Activated naive CD8-positive, alpha-beta T cell (primary cell): Measurements from ENCODE around the gene DEFB125.
"Not testable (repeated sequence)": the region's sequence is repeated elsewhere in the genome, so short reads cannot be mapped to it uniquely, and the experiment has no call there.

Experiments used
- H3K27ac Mint-ChIP-seq: one replicate; pipeline ENCODE4 v1.8.0; 2021; ENCODE audit warnings: mixed read lengths
- H3K27me3 Mint-ChIP-seq: one replicate; pipeline ENCODE4 v1.8.0; 2021; ENCODE audit warnings: mixed read lengths
- H3K36me3 Mint-ChIP-seq: one replicate; pipeline ENCODE4 v1.8.0; 2021; ENCODE audit warnings: mixed read lengths
- H3K4me1 Mint-ChIP-seq: one replicate; pipeline ENCODE4 v1.8.0; 2021; ENCODE audit warnings: low read depth, mixed read lengths
- H3K4me3 Mint-ChIP-seq: one replicate; pipeline ENCODE4 v1.8.0; 2021; ENCODE audit warnings: mild to moderate bottlenecking, mixed read lengths
- H3K9me3 Mint-ChIP-seq: one replicate; pipeline ENCODE4 v1.8.0; 2021; ENCODE audit warnings: low read depth, mixed read lengths

DEFB125 gene

DNA sequence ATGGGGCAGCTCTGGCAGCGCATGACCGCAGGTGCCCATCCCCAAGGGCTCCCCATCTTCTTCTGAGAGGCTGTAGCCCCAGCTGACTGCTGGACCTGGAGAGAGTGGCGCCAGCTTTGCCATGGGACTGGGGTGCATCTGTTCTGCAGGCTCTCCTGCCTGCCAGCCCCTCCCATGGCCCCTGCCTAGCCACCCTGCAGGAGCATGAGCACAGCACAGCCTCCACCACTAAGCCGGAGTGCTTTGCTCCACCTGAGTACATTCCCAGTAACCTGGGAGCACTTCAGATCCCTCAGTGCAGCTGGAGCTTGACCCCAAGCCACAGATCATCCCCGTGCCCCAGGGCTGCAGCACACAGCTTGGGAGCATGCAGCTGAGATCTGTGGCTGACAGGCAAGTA is 16.0 kb downstream of the DEFB125 start:
- Mint-ChIP-seq H3K27me3 (peaks cover 25% of the 10 kb centered on the region), H3K36me3 (no peaks in the 10 kb centered on the region), H3K27ac (no peak overlapping the region)

GRCh38 chr20:112396-112795 is 24.9 kb downstream of the DEFB125 start:
- Mint-ChIP-seq H3K27ac (no peak overlapping the region), H3K9me3 (no peaks in the 10 kb centered on the region), H3K4me1 (no peaks in the 10 kb centered on the region), H3K36me3 (peaks cover 5% of the 10 kb centered on the region), H3K27me3 (peaks cover 10% of the 10 kb centered on the region), H3K4me3 (no peak overlapping the region)

More for the DNA sequence above, 16.0 kb downstream of the DEFB125 start:
- H3K9me3 Mint-ChIP-seq = no peaks in the 10 kb centered on the region
- no peak overlapping the region for H3K4me3 Mint-ChIP-seq
- no peaks in the 10 kb centered on the region for H3K4me1 Mint-ChIP-seq

DNA sequence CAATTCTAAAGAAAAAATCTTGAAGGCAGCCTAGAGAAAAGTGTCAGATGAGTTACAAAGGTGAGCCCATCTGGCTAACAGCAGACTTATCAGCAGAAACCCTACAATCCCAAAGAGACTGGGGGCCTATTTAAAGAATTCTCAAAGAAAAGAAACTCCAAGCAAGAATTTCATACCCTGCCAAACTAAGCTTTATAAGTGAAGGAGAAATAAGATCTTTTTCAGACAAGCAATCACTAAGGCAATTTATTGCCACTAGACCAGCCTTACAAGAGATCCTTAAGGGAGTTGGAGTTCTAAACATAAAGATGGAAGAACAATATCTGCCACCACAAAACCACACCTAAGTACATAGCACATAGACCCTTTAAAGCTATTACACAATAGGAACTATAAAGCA is 30.0 kb downstream of the DEFB125 start:
- H3K4me1 Mint-ChIP-seq = no peaks in the 10 kb centered on the region
- no peak overlapping the region for H3K27ac Mint-ChIP-seq
- no peaks in the 10 kb centered on the region for H3K9me3 Mint-ChIP-seq
- peaks cover 27% of the 10 kb centered on the region for H3K27me3 Mint-ChIP-seq
- H3K4me3 Mint-ChIP-seq = no peak overlapping the region
- H3K36me3 Mint-ChIP-seq = peaks cover 8% of the 10 kb centered on the region

DNA sequence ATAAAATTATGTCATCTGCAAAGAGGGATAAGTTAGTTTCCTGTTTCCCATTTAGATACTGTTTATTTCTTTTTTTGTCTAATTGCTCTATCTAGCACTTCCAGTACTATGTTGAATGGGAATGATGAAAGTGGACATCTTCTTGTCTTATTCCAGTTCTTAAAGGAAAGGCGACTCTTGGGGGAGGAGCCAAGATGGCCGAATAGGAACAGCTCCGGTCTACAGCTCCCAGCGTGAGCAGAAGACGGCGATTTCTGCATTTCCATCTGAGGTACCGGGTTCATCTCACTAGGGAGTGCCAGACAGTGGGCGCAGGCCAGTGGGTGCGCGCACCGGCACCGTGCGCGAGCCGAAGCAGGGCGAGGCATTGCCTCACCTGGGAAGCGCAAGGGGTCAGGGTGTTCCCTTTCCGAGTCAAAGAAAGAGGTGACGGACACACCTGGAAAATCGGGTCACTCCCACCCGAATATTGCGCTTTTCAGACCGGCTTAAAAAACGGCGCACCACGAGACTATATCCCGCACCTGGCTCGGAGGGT is 42.4 kb downstream of the DEFB125 start:
- not testable (repeated sequence) for H3K4me1 Mint-ChIP-seq, H3K27ac Mint-ChIP-seq, H3K36me3 Mint-ChIP-seq, H3K4me3 Mint-ChIP-seq, H3K9me3 Mint-ChIP-seq
- peaks cover 10% of the 10 kb centered on the region for H3K27me3 Mint-ChIP-seq

DNA sequence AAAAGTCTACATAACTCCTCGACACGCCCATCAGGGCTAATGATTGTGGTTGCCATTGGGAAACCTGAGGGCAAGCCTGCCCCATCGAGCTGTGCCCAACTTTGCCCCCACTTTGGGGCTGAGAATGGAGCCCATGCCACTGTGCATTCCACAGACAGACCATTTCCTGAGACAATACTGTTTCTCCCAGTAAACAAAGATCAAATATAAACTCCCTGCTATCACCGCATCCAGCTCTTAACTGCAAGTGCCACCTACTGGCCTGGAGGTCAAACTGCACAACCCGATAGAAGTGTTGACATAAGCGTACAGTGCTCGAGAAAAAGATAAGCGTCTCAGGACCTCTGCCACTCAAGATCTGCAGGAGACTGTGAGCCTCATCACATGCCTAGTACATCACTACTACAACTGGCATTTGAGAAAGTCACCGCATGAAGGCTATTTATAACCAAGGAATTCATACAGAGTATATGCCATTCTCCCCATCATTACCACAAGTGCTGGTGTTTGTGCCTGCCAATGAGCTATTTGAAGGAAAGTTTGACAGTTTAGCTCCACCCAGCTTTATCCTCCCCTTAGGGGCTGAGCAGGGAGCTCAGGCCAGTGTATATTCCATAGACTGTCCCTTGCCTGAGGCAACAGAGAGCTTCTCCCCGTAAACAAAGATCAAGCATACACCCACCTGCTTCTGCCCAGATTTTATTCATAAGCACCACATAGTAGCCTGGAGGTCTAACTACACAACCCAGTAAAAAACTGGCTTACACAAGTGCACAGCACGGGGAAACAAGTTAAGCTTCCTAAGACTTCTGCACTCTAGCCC is 50.4 kb downstream of the DEFB125 start:
- H3K27me3 Mint-ChIP-seq = peaks cover 23% of the 10 kb centered on the region
- H3K36me3 Mint-ChIP-seq = no peaks in the 10 kb centered on the region
- peaks cover 5% of the 10 kb centered on the region for H3K9me3 Mint-ChIP-seq
- H3K4me3 Mint-ChIP-seq = no peak overlapping the region
- no peaks in the 10 kb centered on the region for H3K4me1 Mint-ChIP-seq
- no peak overlapping the region for H3K27ac Mint-ChIP-seq

DNA sequence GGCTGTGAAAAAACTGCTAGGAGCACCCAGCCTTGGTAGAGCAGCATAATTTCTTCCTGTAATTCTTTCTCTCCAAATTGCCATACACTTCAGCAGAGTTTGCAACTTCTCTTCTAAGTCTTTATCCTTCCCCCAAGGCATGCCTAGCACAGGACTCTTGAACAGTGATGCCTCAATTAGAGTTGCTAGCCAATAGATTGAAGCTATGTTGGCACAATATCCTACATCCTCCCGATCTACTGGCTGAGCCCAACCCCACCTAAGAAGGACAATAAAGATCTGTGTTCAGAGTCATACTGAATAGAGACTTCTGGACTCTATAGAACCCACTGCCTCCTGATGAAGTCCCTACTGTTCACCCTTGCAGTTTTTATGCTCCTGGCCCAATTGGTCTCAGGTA is 54.8 kb downstream of the DEFB125 start, which contains the start of gene DEFB126:
TSS of gene DEFB126 (plus strand) at position 301 of the 400 bp plus-strand sequence. CDS start at position 340, 39 bp downstream.
- Mint-ChIP-seq H3K27me3 (peaks cover 27% of the 10 kb centered on the region), H3K27ac (no peak within 1 kb of the TSS), H3K4me3 (no peak within 1 kb of the TSS), H3K4me1 (no peaks in the 10 kb centered on the region), H3K9me3 (peaks cover 3% of the 10 kb centered on the region), H3K36me3 (no peaks in the 10 kb centered on the region)

DNA sequence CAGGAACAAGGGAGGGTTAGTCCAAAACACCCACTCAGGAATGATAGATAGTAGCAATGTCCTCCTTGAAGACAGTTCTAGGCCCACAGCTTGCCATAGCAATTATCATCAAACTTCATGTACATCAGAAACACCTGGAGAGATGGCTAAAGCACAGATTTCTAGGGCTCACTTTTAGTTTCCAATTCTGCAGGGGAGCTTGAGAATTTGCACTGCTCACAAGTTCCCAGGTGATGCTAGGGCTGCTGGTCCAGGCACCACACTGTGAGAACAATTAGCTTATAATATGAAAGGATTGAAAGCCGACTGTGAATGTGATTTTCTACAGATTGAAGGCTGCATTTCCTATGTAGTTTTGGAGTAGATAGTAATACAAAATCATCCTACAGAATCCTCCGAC is 58.4 kb downstream of the DEFB125 start:
- H3K27ac Mint-ChIP-seq = no peak overlapping the region
- H3K4me3 Mint-ChIP-seq = no peak overlapping the region
- no peaks in the 10 kb centered on the region for H3K9me3 Mint-ChIP-seq
- peaks cover 19% of the 10 kb centered on the region for H3K27me3 Mint-ChIP-seq
- no peaks in the 10 kb centered on the region for H3K4me1 Mint-ChIP-seq
- peaks cover 2% of the 10 kb centered on the region for H3K36me3 Mint-ChIP-seq
